Inferior parietal cortex (tissue), 1 donor: ENCODE data around the gene TAF9.
A peak's percentile ranks its signal among the peaks of the same experiment; 100 is the strongest.
"Not testable (repeated sequence)": the region's sequence is repeated elsewhere in the genome, so short reads cannot be mapped to it uniquely, and the experiment has no call there.

Source experiments
- DNase-seq: peaks from one replicate; pipeline ENCODE4 v3.0.0-alpha.2; 2016; ENCODE audit errors: extremely low spot score

The TAF9 gene

GRCh38 chr5:69335341-69335935, 33.9 kb downstream of the TAF9 start:
- DNase-seq, result no peak

GRCh38 chr5:69334793-69335268, 34.5 kb downstream of the TAF9 start:
- DNase-seq, result peak; percentile 79

GRCh38 chr5:69333668-69334315, 35.5 kb downstream of the TAF9 start:
- DNase-seq, result not testable (repeated sequence)

- peak; percentile 8 for DNase-seq
Measured at GRCh38 chr5:69331528-69332445, 37.5 kb downstream of the TAF9 start.

- no peak for DNase-seq
Measured at GRCh38 chr5:69329905-69330489, 39.3 kb downstream of the TAF9 start.

- DNase-seq, result no peak
Measured at GRCh38 chr5:69326365-69326764, 43.0 kb downstream of the TAF9 start.

- no peak for DNase-seq
Measured at GRCh38 chr5:69317391-69317790, 51.9 kb downstream of the TAF9 start.

- DNase-seq, result no peak
Measured at GRCh38 chr5:69315972-69316371, 53.3 kb downstream of the TAF9 start.
